Activated gamma-delta T cell treated with anti-CD3 and anti-CD28 coated beads, Interleukin-2, amount 50 U/mL, for 16 hours (primary cell): ENCODE measurements around the gene GNA12.

Experiments
- DNase-seq: peaks from one replicate; pipeline ENCODE4 v3.0.0-alpha.2; 2020; ENCODE audit warnings: low read depth

GNA12 gene

GRCh38 chr7:2817456-2817855 lies 26.7 kb downstream of the GNA12 start:
- DNase-seq = no peak

GRCh38 chr7:2815875-2816245 lies 28.2 kb downstream of the GNA12 start:
- DNase-seq = no peak

- DNase-seq = no peak
These were observed 28.9 kb downstream of the GNA12 start for GRCh38 chr7:2814946-2815874.

- DNase-seq = no peak
These were observed 29.7 kb downstream of the GNA12 start for GRCh38 chr7:2814186-2814945.

GRCh38 chr7:2813350-2814185 lies 30.5 kb downstream of the GNA12 start:
- DNase-seq = no peak

- no peak for DNase-seq
These were observed 31.3 kb downstream of the GNA12 start for GRCh38 chr7:2812831-2813230.

- no peak for DNase-seq
These were observed 32.0 kb downstream of the GNA12 start for GRCh38 chr7:2812114-2812487.

GRCh38 chr7:2811476-2812113 lies 32.5 kb downstream of the GNA12 start:
- DNase-seq = no peak

GRCh38 chr7:2810682-2811415 lies 33.3 kb downstream of the GNA12 start:
- no peak for DNase-seq

- DNase-seq = no peak
These were observed 34.0 kb downstream of the GNA12 start for GRCh38 chr7:2809903-2810625.

GRCh38 chr7:2808891-2809665 lies 35.0 kb downstream of the GNA12 start:
- no peak for DNase-seq

GRCh38 chr7:2807845-2808772 lies 36.0 kb downstream of the GNA12 start:
- no peak for DNase-seq

- DNase-seq = no peak
These were observed 36.7 kb downstream of the GNA12 start for GRCh38 chr7:2807460-2807844.

GRCh38 chr7:2806571-2806970 lies 37.5 kb downstream of the GNA12 start:
- no peak for DNase-seq

- DNase-seq = no peak
These were observed 38.7 kb downstream of the GNA12 start for GRCh38 chr7:2805213-2805944.

- no peak for DNase-seq
These were observed 39.8 kb downstream of the GNA12 start for GRCh38 chr7:2804227-2804763.

GRCh38 chr7:2803755-2804154 lies 40.4 kb downstream of the GNA12 start:
- DNase-seq = no peak

GRCh38 chr7:2803342-2803692 lies 40.8 kb downstream of the GNA12 start:
- no peak for DNase-seq
